ENCODE results near the gene MAP3K15.
"Not testable (repeated sequence)": the region's sequence is repeated elsewhere in the genome, so short reads cannot be mapped to it uniquely, and the experiment has no call there.

MAP3K15 gene

DNA sequence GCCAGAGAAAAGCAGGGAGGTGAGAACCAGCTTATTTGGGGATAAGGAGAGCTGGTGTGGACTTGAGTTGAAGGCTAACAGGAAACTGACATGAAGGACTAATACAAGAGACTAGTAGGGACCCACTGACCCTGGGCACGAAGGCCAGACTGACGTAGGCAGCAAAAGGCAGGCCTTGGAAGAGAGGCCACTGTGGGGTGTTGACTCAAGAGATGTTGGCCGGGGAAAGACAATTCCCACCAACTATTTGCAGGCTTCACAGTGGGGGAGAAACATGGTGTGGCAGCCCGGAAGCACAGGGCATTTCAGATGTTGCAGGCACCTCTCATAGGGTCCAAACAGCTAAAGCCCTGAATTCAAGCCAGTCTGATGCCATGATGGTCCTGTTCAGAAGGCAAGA, 24.4 kb upstream of the MAP3K15 start:
- no peak for DNase-seq (ENCODE audit: low read depth)

DNA sequence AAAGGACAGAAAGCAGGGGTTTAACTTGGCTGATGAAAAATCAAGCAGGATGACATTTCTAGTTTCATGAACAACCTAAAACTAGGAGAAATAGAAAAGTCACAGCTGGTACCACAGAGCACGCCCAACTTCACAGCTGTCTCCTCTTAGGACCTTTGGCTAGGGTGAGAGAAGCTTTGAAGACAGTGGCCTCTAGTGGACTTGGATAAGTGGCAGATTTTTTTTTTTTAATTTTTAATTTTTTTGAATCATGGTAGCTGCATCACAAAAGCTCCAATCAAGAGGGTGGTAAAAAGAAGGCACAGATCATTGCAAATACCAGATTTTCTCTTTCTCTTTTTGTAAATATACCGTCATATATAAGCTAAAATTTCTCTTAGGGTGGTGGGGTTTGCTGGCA, 20.2 kb upstream of the MAP3K15 start:
- DNase-seq (ENCODE audit: low read depth) = no peak

DNA sequence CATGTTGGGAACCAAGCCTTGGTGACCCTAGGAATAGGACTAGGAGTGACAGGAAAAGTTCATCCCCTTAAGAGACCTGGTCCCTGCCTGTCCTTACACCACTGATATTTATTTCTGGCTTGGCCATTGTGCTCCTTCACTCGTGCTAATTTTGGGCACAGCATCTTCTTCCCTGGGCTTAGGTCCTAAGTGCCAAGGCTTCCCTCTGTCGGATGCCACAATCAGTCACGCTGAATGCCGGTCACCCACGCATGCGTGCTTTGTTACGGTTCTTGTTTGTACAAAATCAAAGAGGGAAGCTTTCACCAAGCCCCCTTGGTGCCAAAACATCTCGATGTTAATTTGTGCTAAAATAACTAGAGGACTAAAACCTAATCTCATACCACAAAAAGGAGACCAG, 17.4 kb upstream of the MAP3K15 start:
- no peak for DNase-seq (ENCODE audit: low read depth)

DNA sequence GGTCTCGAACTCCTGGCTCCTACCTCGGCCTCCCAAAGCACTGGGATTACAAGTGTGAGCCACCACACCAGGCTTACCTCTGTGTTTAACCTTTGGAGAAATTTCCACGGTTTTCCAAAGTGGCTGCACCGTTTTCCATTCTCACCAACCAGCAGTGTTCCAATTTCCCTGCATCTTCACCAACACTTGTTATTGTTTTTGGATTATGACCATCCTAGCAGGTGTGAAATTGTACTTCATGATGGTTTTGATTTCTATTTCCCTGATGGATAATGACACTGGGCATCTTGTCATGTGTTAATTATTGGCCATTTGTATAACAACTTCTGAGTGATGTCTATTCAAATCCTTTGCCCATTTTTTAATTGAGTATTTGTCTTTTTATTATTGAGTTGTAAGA, 2.7 kb upstream of the MAP3K15 start:
- DNase-seq (ENCODE audit: low read depth) = no peak

DNA sequence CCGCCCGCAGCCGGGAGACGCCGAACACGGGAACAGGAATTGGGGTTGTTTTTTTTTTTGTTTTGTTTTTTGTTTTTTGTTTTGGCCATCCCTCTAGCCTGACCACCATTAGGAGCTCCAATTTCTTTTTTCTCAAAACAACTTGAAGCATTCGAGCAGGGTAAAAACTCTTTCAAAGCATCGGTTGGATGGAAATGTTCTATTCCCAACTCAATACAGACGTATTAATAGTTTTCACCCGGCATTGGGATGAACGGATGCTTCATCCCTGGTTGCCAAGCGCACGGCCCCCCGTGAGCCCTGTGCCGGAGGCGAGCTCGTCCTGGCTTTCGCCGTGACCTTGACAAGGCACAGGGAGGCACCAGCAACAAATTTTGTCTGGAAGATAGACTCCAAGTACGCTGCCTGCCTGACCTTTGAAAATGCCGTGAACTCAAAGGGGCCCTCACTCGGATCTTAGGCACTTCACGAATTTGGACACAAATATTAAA, 352 bp upstream of the MAP3K15 start:
- DNase-seq (ENCODE audit: low read depth) = no peak

DNA sequence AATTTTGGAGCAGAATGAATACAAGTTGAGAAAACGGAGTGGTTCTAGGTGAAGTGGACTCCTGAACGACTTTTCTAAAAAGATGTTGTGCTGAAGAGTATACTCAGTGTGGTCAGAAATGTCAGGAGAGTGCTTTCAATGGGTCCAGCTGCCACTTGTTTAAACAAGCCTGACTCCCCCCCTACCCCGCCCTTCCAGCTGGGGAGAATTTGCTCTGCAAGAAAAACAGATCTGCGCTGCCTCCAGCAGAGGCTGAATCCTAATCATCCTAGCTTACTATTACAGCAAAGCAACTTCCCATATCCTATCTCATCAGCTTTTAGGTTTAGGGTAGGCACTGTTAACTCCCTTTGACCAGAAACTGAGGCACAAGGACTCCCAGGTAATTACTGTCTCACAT, 1.9 kb downstream of the MAP3K15 start:
- no peak for DNase-seq (ENCODE audit: low read depth)

DNA sequence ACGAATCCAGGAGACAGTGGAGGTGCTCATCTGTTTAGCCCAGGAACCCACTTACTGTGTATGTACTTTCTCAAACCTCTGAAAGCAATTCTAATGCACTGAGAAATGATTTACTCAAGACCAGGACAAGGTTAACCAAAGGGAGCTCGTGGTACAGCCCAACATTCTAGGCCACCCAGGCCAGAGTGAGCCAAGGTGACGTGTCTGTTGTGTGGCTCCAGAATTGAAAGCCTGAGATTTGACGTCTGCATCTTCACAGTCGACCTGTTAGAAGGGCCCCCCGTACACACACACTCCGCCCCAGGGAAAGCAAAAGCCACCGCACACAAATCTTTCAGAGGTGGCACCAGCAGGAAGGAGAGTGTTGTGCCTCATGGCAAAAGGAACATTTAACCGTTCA, 2.3 kb downstream of the MAP3K15 start:
- DNase-seq (ENCODE audit: low read depth) = no peak

DNA sequence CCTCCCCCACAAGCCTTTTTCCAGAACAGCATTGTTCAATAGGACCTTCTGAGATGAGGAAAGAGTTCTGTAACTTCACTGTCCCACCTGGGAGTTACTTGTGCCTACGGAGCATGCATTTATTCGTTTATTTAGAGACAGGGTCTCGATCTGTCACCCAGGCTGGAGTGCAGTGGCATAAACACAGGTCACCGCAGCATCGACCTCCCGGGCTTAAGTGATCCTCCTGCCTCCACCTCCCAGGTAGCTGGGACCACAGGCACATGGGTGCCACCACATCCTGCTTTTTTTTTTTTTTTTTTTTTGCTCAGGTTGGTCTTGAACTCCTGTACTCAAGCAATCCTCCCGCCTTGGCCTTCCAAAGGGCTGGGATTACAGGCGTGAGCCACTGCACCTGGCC, 2.9 kb downstream of the MAP3K15 start:
- DNase-seq (ENCODE audit: low read depth) = no peak

DNA sequence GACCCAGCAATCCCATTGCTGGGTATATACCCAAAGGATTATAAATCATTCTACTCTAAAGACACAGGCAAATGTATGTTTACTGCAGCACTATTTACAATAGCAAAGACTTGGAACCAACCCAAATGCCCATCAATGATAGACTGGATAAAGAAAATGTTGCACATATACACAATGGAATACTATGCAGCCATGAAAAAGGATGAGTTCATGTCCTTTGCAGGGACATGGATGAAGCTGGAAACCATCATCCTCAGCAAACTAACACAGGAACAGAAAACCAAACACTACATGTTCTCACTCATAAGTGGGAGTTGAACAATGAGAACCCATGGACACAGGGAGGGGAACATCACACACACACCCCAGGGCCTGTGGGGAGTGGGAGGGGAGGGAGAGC, 3.5 kb downstream of the MAP3K15 start:
- DNase-seq (ENCODE audit: low read depth) = not testable (repeated sequence)

DNA sequence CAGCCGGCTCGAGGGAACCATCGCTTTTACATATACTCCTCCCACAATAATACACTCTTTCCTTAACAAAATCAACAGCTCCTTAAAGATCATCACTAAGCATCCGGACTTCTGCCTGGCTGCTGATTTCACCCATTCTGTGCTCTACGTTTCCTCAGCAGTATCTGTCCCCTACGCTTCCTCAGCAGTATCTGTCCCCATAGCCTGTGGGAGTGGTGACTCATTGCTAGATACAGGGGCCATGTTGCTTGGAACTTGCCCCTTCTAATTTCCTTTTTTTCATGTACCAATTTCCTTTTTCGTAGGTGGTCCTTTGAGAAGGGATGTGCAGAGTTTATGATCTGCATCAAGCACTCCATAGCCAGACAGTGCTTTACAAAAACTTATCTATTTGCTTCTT, 18.6 kb downstream of the MAP3K15 start:
- no peak for DNase-seq (ENCODE audit: low read depth)

DNA sequence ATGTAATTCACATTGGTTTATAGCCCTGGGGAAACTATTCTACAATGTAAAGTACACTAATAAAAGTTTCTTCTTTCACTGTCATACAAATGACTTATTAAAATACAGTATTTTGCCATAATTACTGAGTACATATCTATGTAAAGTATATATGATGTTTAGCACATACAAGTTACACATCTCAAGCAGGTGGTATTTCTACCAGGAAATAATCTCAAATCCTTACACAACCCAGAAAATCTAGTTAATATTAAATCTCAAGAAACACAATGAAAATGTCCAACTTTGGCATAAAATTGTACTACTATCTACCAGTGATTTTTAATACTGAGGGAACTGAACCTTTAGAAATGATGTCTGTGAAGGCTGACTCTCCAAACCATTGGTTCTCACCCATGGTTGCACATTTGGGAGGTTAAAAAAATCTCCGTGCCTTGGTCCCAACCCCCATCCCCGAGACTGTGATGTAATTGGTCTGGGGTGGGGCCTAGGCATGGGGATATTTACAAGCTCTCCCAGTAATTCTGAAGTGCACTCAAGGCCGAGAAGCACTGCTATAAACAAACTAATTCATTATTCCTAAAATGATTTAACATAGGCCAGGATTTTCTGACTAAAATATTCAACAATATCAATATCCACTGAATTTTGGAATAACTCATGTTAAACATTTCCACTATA, 27.6 kb downstream of the MAP3K15 start:
- no peak for DNase-seq (ENCODE audit: low read depth)

DNA sequence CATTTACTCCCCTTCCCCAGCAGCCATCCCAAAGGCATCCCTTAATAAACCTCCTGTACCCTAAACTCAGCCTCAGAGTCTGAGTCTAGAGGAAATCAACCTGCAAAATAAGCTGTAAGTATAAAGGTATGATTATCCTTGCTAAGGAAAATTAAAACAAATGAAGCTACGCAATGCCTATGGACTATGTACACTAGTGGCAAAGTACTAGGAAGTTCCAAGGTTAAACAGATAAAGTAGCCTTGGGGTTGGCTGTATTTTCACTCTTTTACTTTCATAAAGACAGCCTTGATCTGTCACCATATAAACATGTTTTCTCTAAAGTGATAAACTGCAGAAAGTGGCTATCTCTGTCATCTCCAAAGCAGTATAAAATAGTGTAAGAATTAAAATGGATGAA, 35.9 kb downstream of the MAP3K15 start:
- DNase-seq (ENCODE audit: low read depth) = no peak

DNA sequence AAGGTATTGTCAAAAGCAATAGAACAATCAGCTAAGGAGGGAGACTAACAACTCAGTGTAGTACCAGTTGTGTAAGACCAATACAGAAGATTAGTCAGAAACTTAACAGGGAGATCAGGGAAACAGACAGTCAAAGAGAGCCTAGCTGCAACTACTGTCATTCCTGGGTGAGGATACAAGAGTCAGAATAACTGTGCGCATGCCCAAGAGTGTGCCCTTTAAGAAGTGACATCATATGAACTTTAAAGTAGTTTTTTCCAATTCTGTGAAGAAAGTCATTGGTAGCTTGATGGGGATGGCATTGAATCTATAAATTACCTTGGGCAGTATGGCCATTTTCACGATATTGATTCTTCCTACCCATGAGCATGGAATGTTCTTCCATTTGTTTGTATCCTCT, 46.9 kb downstream of the MAP3K15 start:
- not testable (repeated sequence) for DNase-seq (ENCODE audit: low read depth)

DNA sequence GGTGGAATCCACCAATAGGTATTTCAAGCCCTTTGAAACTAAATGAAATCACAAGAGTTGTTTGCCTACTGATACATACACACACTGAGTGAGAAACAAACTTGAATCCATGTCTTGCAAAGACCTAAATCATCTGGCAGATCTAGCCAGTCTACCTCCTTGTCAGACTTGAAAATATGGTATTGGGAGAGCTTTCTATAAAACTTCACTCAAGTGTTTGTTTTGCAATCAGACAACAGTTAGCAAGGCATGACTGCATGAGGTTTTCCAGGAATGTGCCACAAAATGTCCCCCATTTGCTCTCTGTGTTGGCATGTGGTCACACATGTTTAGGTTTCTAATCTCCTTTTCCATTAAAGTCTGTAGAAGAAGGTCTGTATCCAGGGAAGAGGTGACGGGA, 52.4 kb downstream of the MAP3K15 start:
- DNase-seq (ENCODE audit: low read depth) = no peak

DNA sequence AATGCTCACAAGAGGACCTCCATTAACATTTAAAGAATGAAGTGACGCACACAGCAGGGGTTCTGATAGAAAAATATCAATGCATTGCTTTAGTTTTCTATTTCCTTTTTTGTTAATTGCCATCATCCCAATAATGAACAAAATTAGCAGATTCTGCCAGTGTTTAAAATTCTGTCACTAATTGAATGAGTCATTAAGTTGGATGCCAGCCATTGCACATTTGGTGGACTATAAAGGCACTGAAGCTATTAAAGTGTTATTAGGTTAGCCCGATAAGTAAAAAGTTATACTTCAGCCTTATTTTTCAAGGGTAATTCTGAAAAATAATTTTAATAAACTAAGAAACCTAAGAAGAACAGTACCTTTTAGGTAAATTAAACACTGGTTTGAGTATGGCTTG, 53.1 kb downstream of the MAP3K15 start:
- no peak for DNase-seq (ENCODE audit: low read depth)

DNA sequence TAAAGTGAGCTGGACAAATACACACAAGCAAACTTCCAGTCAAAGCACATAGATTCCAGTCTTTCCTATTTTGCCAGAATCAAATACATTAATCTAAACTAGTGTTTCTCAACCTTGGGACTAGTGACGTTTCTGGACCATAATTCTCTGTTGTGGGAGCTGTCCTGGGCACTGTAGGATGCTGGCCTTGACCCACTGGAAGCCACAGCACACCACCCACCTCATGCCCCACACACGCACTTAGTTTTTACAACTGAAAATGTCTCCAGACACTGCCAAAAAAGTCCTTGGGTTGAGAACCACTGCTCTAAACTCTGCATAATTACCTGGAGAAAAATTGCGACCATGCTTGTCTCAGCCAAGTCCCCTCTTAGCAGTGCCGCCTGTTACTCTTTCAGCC, 57.6 kb downstream of the MAP3K15 start:
- no peak for DNase-seq (ENCODE audit: low read depth)

DNA sequence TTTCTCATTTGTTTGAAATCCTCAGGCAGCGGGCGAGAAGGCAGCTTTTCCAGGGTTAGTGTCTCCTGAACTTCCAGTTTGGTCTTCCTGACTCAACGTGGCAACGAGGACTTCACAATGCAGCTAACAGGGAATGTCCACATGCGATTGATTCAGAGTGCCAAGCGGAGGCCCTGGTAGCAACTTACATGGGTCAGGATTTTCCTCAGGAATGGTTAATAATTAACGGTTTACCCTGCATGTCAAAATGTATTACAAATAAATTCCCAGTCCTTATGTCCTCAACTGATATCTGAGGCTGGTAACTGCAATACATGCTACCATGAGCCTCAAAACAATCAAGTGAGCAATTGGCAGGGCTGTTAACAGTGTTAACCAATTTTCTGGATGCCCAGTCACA, 67.2 kb downstream of the MAP3K15 start:
- no peak for DNase-seq (ENCODE audit: low read depth)

DNA sequence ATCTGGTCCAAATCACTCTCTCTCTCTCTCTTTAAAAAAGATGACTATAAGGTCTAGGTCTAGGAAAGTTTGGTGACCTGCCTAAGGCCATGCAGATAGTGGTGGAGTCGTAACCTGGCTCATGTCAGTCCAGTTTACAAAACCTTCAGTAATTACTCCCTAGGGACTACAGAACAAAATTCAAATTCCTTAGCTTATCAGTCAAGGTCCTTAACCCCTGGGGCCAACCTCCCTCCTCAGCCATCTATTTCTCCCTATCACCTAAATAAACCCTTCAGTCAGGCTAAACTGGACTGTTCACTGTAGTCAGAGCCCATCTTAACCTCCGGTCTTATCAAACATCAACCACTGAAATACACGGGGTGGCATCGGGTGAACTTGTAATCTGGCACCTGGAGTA, 68.9 kb downstream of the MAP3K15 start:
- no peak for DNase-seq (ENCODE audit: low read depth)

DNA sequence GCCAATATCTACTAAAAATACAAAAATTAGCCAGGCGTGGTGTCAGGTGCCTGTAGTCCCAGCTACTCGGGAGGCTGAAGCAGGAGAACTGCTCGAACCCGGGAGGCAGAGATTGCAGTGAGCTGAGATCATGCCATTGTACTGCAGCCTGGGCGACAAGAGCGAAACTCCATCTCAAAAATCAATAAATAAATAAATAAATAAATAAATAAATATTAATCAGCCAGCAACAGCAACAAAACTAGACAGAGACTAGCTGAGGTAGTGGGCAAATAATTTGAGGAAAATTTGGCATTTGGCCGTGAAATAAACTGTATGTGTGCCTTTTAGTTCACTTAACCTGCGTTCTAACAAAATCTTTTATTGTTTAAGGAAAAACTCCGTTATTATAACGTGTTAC, 69.5 kb downstream of the MAP3K15 start:
- not testable (repeated sequence) for DNase-seq (ENCODE audit: low read depth)

DNA sequence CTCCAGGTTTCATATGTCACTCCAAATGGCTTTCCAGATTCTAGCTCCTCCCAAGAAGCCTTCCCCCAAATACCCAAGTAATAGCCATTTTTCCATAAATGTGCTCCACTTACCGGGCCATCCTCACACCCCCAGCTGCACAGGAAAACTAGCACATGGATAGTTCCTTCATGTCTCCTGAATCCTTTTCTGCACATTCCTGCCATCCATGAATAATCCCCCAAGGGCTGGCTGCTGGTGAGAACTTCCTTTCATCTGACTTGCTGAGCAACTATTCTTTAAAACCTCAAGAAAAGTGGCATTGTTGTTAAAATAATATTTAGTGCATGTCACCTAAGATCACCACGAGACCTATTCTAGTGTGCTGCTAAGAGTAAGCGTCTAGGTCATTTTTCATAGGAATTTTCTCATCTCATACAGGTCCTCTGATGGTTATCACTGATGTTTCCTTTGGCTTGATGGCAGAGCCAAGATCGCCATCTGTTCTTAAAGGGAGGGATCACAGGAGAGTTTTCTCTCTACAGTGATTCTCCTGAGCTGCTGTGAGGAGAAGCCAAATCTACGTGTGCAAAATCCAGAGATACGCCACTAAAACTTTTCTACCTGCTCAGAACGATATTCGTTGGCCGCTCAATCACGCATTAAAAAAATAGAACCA, 71.3 kb downstream of the MAP3K15 start:
- no peak for DNase-seq (ENCODE audit: low read depth)

DNA sequence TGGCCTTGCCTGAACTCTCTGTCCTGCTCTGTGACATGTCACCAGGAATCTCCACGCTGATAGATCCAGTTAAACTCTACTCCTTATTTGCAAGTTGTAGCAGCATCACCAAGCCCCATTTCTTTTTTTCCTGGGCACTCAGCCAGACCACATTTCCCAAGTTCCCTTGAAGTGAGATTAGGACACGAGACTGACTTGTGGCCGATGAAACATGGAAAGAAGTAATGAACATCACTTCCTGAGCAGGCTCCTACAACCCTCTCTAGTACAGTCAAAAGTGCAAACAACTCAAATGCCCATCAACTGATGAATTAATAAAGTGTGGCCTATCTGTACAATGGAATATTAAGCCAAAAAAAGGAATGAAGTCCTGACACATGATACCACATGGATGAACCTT, 74.6 kb downstream of the MAP3K15 start:
- DNase-seq (ENCODE audit: low read depth) = no peak

DNA sequence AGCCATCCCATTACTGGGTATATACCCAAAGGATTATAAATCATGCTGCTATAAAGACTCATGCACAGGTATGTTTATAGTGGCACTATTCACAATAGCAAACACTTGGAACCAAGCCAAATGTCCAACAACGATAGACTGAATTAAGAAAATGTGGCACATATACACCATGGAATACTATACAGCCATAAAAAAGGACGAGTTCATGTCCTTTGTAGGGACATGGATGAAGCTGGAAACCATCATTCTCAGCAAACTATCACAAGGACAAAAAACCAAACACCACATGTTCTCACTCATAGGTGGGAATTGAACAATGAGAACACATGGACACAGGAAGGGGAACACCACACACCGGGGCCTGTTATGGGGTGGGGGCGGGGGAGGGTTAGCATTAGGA, 92.6 kb downstream of the MAP3K15 start:
- not testable (repeated sequence) for DNase-seq (ENCODE audit: low read depth)

DNA sequence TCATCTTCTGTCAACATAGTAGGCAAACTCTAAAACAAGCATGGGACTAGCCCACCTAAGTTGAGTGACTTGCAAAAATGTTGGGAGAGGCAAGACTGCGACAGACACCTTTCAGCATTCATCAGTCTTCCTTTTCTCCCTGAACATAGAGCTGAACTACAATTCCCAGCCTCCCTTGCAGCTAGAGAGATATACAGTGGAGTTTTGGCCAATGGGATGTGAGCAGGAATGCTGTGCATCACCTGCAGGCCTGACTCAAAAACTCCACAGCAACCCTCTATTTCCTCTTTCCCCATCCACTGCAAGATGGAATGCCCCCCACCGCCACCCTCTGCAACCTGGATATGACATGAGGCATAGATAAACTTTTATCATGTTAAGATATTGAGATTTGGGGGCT, 105.0 kb downstream of the MAP3K15 start:
- DNase-seq (ENCODE audit: low read depth) = no peak

DNA sequence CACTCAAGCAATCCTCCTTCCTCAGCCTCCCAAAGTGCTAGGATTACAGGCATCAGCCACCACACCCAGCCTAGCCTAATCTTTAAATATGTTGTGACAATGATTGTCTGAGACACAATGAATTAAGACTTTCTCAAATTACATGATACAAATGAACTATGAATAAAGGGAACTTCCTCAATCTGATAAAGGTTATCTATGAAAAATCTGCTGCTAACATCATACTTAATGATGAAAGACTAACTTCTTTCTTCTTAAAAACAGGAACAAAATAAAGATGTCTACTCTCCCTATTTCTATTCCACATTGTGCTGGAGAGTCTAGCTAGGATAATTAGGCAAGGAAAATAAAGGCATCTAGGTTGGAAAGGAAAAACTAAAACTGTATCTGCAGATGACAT, 111.6 kb downstream of the MAP3K15 start:
- DNase-seq (ENCODE audit: low read depth) = no peak
